ENCODE results near the gene ELOVL1.
A peak's percentile ranks its signal among the peaks of the same experiment; 100 is the strongest.

The ELOVL1 gene

DNA sequence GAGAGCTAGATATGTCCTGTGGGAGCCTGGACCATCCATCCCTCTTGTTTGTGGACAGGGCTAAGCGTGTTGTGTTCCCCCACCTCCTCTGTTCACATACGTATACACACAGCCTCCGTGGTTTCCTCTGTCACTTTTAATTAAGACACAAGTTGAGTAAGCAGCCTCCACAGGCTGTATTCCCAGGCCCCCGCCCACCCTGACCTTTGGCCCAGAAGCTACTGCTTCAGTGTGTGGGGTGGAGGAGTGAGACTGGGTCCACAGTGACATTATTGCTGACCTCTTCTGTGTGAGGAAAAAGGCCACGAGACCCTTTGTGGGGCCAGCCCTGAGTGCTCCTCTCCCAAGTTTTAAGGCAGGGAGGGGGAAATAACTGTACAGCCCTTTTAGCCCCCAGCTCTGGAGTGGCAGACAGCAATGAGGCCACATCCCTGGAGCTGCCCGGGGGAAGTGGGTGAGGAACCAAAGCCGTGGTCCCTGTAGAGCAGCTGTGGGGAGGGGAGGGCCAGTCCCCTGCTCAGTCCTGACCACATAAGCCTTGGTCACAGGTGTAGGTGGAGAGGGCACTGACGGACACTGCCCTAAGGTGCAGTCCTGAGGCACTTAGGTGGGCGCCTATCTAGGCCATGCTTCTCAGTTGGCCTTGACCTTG lies 4.4 kb downstream of the ELOVL1 start:
- TF ChIP-seq TAF1 (IDR thresholded peaks at IDR 0.05; ENCODE audit: low read depth), result 0 out of 2 replicates have a peak, but pooled peaks have one; percentile 17
- 0 out of 2 replicates have a peak, but pooled peaks have one; percentile 7 for TF ChIP-seq TEAD4 (IDR thresholded peaks at IDR 0.05)
- no peak for TF ChIP-seq FOXM1 (IDR thresholded peaks at IDR 0.05; ENCODE audit: borderline replicate concordance, low read depth)

DNA sequence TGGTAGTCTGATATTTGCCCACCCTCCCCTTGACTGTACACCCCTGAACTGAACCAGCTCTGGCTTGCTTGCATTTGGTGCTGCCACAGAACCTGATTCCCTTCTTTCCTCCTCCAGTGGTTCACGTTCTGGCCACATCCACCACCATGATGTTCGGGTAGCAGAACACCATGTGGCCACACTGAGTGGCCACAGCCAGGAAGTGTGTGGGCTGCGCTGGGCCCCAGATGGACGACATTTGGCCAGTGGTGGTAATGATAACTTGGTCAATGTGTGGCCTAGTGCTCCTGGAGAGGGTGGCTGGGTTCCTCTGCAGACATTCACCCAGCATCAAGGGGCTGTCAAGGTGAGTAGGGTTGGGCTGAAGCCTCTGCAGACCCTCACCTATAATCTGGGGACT lies 7.2 kb downstream of the ELOVL1 start:
- TF ChIP-seq TAF1 (IDR thresholded peaks at IDR 0.05; ENCODE audit: low read depth) (no peak), FOXM1 (IDR thresholded peaks at IDR 0.05; ENCODE audit: borderline replicate concordance, low read depth) (no peak), EP300 (IDR thresholded peaks at IDR 0.05; ENCODE audit: borderline replicate concordance) (no peak), TCF12 (IDR thresholded peaks at IDR 0.05; ENCODE audit: low read depth) (no peak), CEBPB (IDR thresholded peaks at IDR 0.05) (no peak), ZBTB7A (IDR thresholded peaks at IDR 0.05; ENCODE audit: low read depth) (no peak), NFIC (IDR thresholded peaks at IDR 0.05) (no peak), YY1 (IDR thresholded peaks at IDR 0.05; ENCODE audit: low read depth) (no peak), EGR1 (IDR thresholded peaks at IDR 0.05) (no peak), RAD21 (IDR thresholded peaks at IDR 0.05; ENCODE audit: low read depth) (no peak), TEAD4 (IDR thresholded peaks at IDR 0.05) (no peak), CREB1 (IDR thresholded peaks at IDR 0.05; ENCODE audit: low read depth) (no peak)
- TF ChIP-seq, protein P1, sequence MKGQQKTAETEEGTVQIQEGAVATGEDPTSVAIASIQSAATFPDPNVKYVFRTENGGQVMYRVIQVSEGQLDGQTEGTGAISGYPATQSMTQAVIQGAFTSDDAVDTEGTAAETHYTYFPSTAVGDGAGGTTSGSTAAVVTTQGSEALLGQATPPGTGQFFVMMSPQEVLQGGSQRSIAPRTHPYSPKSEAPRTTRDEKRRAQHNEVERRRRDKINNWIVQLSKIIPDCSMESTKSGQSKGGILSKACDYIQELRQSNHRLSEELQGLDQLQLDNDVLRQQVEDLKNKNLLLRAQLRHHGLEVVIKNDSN (IDR thresholded peaks at IDR 0.05), result no peak
- TF ChIP-seq, protein P2, sequence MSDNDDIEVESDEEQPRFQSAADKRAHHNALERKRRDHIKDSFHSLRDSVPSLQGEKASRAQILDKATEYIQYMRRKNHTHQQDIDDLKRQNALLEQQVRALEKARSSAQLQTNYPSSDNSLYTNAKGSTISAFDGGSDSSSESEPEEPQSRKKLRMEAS (IDR thresholded peaks at IDR 0.05), result no peak
- TF ChIP-seq, protein P3, sequence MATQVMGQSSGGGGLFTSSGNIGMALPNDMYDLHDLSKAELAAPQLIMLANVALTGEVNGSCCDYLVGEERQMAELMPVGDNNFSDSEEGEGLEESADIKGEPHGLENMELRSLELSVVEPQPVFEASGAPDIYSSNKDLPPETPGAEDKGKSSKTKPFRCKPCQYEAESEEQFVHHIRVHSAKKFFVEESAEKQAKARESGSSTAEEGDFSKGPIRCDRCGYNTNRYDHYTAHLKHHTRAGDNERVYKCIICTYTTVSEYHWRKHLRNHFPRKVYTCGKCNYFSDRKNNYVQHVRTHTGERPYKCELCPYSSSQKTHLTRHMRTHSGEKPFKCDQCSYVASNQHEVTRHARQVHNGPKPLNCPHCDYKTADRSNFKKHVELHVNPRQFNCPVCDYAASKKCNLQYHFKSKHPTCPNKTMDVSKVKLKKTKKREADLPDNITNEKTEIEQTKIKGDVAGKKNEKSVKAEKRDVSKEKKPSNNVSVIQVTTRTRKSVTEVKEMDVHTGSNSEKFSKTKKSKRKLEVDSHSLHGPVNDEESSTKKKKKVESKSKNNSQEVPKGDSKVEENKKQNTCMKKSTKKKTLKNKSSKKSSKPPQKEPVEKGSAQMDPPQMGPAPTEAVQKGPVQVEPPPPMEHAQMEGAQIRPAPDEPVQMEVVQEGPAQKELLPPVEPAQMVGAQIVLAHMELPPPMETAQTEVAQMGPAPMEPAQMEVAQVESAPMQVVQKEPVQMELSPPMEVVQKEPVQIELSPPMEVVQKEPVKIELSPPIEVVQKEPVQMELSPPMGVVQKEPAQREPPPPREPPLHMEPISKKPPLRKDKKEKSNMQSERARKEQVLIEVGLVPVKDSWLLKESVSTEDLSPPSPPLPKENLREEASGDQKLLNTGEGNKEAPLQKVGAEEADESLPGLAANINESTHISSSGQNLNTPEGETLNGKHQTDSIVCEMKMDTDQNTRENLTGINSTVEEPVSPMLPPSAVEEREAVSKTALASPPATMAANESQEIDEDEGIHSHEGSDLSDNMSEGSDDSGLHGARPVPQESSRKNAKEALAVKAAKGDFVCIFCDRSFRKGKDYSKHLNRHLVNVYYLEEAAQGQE (IDR thresholded peaks at IDR 0.05; ENCODE audit: low read depth), result no peak

DNA sequence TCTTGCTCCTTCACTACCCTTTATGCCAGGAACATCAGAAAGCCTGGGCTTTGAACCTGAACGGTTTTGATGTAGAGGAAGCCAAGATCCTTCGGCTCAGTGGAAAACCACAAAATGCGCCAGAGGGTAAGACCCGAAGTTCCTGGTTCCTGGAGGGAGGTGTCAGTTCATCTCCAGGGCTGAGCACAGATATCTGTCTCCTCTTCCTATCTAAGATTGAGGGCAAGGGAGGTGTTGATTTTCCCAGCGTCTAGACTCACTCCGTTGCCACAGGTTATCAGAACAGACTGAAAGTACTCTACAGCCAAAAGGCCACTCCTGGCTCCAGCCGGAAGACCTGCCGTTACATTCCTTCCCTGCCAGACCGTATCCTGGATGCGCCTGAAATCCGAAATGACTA lies 8.1 kb downstream of the ELOVL1 start:
- TF ChIP-seq FOXM1 (IDR thresholded peaks at IDR 0.05; ENCODE audit: borderline replicate concordance, low read depth) (no peak), EGR1 (IDR thresholded peaks at IDR 0.05) (no peak), EP300 (IDR thresholded peaks at IDR 0.05; ENCODE audit: borderline replicate concordance) (no peak), TAF1 (IDR thresholded peaks at IDR 0.05; ENCODE audit: low read depth) (no peak), ZBTB7A (IDR thresholded peaks at IDR 0.05; ENCODE audit: low read depth) (no peak), TEAD4 (IDR thresholded peaks at IDR 0.05) (no peak), YY1 (IDR thresholded peaks at IDR 0.05; ENCODE audit: low read depth) (no peak), TCF12 (IDR thresholded peaks at IDR 0.05; ENCODE audit: low read depth) (no peak), RAD21 (IDR thresholded peaks at IDR 0.05; ENCODE audit: low read depth) (no peak), CREB1 (IDR thresholded peaks at IDR 0.05; ENCODE audit: low read depth) (no peak), CEBPB (IDR thresholded peaks at IDR 0.05) (no peak)
- TF ChIP-seq, protein P1 (IDR thresholded peaks at IDR 0.05), result no peak
- TF ChIP-seq, protein P3 (IDR thresholded peaks at IDR 0.05; ENCODE audit: low read depth), result no peak

DNA sequence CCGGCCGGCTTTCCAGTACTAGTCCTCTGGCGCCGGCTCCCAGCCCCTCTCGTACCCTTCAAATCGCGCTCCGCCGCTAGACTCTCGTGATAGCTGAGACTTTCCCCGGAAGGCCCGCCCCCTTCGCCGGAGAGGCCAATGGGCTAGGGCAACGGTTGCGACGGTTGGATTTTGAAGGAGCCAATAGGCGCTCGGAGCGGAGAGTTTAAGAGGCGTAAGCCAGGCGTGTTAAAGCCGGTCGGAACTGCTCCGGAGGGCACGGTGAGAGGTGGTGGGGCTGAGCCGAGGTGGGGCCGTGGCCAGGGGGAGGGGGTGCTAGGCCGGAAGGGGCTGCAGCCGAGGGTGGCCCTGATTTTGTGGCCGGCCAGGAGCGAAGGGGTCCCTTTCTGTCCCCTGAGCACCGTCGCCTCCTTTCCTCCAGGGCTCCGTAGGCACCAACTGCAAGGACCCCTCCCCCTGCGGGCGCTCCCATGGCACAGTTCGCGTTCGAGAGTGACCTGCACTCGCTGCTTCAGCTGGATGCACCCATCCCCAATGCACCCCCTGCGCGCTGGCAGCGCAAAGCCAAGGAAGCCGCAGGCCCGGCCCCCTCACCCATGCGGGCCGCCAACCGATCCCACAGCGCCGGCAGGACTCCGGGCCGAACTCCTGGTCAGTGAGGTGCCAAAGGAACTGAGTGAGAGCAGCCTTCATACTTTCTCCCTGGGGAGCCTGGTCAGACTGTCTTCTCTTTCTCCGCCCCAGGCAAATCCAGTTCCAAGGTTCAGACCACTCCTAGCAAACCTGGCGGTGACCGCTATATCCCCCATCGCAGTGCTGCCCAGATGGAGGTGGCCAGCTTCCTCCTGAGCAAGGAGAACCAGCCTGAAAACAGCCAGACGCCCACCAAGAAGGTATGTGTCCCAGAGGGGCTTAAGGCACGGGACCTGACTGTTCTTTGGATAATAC lies 8.8 kb downstream of the ELOVL1 start, which contains the start of gene CDC20:
CDC20 (plus strand) TSS at position 236 of the 948 bp plus-strand sequence; CDS start at position 471, 235 bp downstream.
- TF ChIP-seq TEAD4 (IDR thresholded peaks at IDR 0.05) (no peak), EP300 (IDR thresholded peaks at IDR 0.05; ENCODE audit: borderline replicate concordance) (no peak; the same call in 1 of the 2 replicates), TAF1 (IDR thresholded peaks at IDR 0.05; ENCODE audit: low read depth) (peak; percentile 42), CREB1 (IDR thresholded peaks at IDR 0.05; ENCODE audit: low read depth) (peak; percentile 42; the same call in 1 of the 2 replicates), ZBTB7A (IDR thresholded peaks at IDR 0.05; ENCODE audit: low read depth) (peak; percentile 80; the same call in 1 of the 2 replicates), FOXM1 (IDR thresholded peaks at IDR 0.05; ENCODE audit: borderline replicate concordance, low read depth) (peak; percentile 94)
- TF ChIP-seq, protein P2 (IDR thresholded peaks at IDR 0.05), result peak; percentile 63; the same call in 1 of the 2 replicates
